ENCODE measurements around the gene SH3BP4.

The SH3BP4 gene

DNA sequence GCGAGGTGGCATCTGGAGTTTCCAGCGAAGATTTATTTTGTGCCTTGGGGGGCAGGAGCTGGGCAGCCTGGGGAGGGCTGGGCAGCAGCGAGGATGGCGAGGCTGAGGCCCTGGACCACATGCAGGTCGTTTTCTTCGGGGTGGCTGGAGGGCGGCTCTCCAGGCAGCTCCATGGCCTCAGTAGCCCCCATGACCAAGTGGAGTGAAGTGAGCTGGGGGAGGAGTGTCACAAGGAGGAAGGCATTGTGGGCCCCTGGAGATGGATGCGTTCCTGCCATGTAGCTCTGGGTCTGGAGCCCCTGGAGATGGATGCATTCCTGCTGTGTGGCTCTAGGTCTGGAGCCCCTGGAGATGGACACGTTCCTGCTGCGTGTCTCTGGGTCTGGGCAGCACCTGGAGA, 40.4 kb downstream of the SH3BP4 start:
- DNase-seq (ENCODE audit: extremely low read depth, low read depth): no peak
- TF ChIP-seq, protein P1, sequence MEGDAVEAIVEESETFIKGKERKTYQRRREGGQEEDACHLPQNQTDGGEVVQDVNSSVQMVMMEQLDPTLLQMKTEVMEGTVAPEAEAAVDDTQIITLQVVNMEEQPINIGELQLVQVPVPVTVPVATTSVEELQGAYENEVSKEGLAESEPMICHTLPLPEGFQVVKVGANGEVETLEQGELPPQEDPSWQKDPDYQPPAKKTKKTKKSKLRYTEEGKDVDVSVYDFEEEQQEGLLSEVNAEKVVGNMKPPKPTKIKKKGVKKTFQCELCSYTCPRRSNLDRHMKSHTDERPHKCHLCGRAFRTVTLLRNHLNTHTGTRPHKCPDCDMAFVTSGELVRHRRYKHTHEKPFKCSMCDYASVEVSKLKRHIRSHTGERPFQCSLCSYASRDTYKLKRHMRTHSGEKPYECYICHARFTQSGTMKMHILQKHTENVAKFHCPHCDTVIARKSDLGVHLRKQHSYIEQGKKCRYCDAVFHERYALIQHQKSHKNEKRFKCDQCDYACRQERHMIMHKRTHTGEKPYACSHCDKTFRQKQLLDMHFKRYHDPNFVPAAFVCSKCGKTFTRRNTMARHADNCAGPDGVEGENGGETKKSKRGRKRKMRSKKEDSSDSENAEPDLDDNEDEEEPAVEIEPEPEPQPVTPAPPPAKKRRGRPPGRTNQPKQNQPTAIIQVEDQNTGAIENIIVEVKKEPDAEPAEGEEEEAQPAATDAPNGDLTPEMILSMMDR (IDR thresholded peaks at IDR 0.05; ENCODE audit: low read depth, low read length): no peak

DNA sequence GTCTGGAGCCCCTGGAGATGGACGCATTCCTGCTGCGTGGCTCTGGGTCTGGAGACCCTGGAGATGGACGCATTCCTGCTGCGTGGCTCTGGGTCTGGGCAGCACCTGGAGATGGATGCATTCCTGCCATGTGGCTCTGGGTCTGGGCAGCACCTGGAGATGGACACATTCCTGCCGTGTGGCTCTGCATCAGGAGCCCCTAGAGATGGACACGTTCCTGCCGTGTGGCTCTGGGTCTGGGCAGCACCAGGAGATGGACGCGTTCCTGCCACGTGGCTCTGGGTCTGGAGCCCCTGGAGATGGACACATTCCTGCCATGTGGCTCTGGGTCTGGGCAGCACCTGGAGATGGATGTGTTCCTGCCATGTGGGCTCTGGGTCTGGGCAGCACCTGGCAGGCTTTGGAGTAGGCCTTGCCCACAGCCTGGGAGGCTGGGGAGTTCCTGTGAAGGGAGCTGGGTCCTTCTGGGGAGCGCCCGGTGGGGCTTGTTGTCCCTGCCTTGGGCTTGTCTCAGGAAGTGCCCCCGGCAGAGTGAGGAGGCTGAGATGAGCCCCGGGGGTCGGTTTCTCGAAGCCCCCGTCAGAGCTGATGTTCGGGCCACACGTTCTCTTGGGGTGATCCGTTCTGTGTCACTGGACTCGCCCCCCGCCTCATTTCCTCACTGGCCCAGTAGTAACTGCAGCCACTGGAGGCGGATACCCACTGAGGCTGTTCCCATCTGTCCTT, 41.0 kb downstream of the SH3BP4 start:
- TF ChIP-seq, protein P1 (IDR thresholded peaks at IDR 0.05; ENCODE audit: low read depth, low read length): no peak
- DNase-seq (ENCODE audit: extremely low read depth, low read depth): no peak

DNA sequence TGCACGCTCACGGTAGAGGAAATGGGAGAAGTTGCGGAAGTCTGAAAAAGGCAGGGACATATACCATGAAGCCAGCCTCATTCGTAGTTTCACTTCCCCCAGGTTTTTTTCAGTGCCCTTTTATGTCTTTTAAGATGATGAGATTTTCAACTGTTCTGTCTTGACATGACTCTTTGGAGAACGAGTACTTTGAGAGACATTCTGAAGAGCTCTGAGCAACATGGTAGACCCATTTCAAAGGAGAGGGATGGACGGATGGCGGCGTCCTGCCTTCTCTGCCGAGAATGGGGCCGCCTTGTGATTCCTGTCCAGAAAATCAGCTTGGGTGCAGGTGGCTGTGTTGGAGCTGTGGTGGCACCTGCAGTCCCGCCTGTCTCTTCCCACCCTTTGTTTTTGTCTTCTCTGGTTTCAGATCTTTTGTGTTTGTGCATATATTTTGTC, 41.7 kb downstream of the SH3BP4 start:
- DNase-seq (ENCODE audit: extremely low read depth, low read depth): no peak
- TF ChIP-seq, protein P1 (IDR thresholded peaks at IDR 0.05; ENCODE audit: low read depth, low read length): no peak

DNA sequence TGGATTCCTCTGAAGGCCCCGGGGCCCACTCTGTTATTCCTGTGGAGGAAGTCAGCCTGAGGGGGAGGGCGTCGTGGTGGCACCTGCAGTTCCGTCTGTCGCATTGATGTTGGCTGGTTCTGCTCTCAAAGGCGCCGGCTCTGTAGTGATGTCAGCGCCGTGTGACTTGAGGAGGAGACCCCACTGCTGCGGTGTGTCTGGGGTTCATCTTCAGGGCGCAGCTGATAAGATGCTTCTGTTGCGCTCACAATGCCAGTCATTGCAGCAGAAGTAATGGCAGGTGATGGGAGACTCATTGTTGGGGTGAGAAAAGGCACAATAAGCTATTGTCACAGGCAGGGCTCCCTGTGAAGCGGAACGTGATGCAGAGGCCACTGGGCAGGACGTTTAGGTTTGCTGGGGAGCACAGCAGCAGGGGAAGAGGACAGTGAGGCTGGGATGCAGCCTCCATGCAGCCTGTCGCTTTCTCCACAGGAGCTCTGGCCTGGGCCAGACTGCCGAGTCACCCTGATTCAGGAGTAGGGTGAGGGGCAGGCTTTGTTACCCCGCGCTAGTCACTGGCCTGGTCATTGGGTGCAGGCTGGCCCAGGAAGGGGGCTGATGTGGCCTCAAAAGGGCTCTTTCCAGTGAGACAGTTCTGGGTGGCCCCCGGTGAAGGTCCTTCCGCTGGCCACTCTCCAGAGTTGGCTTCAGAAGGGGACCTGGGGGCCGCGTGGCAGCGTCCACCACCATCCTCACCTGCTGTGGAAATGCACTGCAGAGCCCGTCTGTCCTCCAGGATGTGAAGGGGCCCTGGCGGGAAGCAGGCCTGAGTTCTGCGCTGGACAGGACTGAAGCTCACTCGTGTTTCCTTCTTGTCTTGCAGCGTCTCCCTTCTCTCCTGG, 42.9 kb downstream of the SH3BP4 start:
- DNase-seq (ENCODE audit: extremely low read depth, low read depth): no peak

DNA sequence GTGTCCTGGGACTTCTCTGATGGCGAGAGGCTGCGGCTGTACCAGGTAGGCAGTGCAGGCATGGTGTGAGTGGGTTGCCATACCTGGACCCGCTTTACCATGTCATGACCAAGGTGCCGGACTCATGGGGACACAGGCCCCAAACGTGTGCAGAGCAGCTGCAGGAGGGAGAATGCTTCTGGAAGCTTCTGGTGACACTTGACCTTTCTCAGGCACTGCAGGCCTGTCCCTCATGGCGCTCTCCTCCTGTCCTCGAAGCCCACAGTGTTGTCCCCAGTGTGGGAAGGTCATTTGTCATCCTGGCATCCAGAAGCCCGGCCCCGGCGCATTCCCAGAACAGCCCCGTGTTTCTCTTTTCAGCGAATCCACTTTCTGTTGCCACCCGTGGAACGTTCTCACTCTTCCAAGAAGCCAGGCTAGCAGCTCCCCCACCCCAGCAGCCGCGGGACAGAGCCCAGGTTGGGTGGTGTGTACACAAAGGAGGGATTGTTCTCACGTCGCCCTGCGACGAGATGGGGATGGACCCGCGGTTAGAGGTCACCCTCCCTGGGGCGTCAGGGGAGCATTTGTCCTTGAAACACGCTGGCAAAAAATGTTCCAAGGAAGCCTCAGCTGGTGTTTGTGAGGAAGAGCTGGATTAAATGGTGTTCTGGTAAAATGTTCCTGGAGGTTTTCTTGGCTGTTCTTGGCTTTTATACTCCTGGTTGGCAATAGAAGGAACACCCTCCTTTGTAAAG, 43.7 kb downstream of the SH3BP4 start:
- DNase-seq (ENCODE audit: extremely low read depth, low read depth): no peak
- TF ChIP-seq, protein P1 (IDR thresholded peaks at IDR 0.05; ENCODE audit: low read depth, low read length): no peak

More for the DNA sequence above, 42.9 kb downstream of the SH3BP4 start:
- TF ChIP-seq, protein P1 (IDR thresholded peaks at IDR 0.05; ENCODE audit: low read depth, low read length): no peak

DNA sequence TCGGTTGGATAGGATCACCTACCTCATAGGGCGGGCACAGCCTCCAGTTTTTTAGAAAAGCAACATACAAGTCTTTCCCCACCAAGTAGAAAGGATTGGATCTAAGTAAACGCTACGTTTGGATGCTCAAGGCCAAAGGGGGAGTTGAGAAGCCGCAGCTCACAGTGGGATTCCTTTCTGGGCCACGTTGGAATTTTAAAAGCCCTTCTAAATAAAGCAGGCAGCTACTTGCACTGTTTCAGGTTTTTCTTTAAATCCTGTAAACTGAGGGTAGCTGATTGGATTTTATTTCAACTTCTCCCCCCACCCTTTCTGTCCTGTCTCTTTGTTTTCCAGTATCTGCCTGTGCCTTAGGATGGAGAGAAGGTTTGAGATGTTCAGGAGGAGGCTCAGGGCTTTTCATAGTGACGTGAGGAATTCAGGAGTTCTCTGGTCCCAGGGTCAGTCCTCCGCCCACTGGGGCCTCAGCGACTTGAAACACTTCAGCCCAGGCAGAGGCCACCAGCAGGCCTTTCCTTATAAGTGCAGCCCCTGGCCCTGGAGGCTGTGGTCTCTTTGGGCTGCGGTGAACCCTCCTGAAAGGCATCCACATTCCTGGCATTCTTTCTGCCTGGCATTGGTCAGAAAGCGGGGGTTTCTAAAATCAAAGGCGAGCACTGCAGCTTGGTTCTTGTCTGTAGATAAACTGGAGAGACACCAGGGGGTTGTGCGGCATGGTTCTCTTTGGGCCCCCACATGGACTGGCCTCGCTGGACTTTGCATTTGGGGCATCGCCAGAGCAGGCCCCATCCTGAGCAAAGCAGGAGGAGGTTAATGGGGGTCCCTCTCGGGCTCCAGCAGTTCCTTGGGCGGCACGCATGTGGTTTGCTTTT, 44.5 kb downstream of the SH3BP4 start:
- no peak for DNase-seq (ENCODE audit: extremely low read depth, low read depth)
- TF ChIP-seq, protein P1 (IDR thresholded peaks at IDR 0.05; ENCODE audit: low read depth, low read length): no peak
